B cell (primary cell): ENCODE results near the gene CELF2. TPM values are rescaled to one million over a fixed set of nuclear protein-coding genes. Genes with fewer than 3 reads are reported as not detected.

ENCODE experiments used
- ATAC-seq: fragments of 200-7000 bp; cut with Tn5 transposase; one replicate; pipeline ENCODE4 v1.10.0; 2021; ENCODE audit warnings: low read depth, mild to moderate bottlenecking, moderate number of reproducible peaks, moderate library complexity
- CTCF ChIA-PET: fragments of 350-600 bp; sonication (Branson Sonifier 250); formaldehyde crosslinking; loops from one replicate; lab custom pipeline; 2021; ENCODE audit warnings: antibody characterized with exemption, inconsistent platforms; lab: Charles Lee
- POLR2A ChIA-PET: fragments of 350-600 bp; sonication (Branson Sonifier 250); formaldehyde crosslinking; loops from one replicate; lab custom pipeline; 2021; ENCODE audit warnings: antibody characterized with exemption; lab: Charles Lee
- DNase-seq: peaks from one replicate; pipeline ENCODE4 v3.0.0; 2013
- H2AFZ ChIP-seq: 2 replicates; pipeline ENCODE4 v1.6.1; 2012; ENCODE audit warnings: mild to moderate bottlenecking, low read depth, low read length; ENCODE audit not compliant: insufficient read depth, poor library complexity, severe bottlenecking
- H3K27ac ChIP-seq, 2 donors: 1 replicate in 1 of 2; 2 replicates in 1 of 2; pipeline ENCODE4 v1.5.1; 2012 to 2013; ENCODE audit warnings: low read length in 2 of 2, mild to moderate bottlenecking in 2 of 2, moderate library complexity in 1 of 2
- H3K27me3 ChIP-seq, 4 experiments: fragments of 200-600 bp in 1 of 4; sonication (generic) in 1 of 4; replicated peaks in 1 of 4; 1 replicate in 2 of 4; 2 replicates in 2 of 4; pipeline versions ENCODE4 v1.6.1 to v1.7.0; 2013 to 2016; ENCODE audit warnings: low read length in 3 of 4, mild to moderate bottlenecking in 2 of 4, mixed read lengths in 1 of 4, moderate library complexity in 1 of 4; ENCODE audit not compliant: insufficient read depth in 4 of 4, control insufficient read depth in 3 of 4; ENCODE audit errors: control extremely low read depth in 1 of 4
- H3K36me3 ChIP-seq, 2 experiments: replicated peaks in 1 of 2; 1 replicate in 1 of 2; 2 replicates in 1 of 2; pipeline versions ENCODE4 v1.6.1 to v1.7.1; 2013; ENCODE audit warnings: low read length in 1 of 2; ENCODE audit not compliant: insufficient read depth in 2 of 2, control insufficient read depth in 1 of 2; ENCODE audit errors: control extremely low read depth in 1 of 2, extremely low read depth in 1 of 2
- H3K4me1 ChIP-seq, 2 donors: fragments of 200-600 bp in 1 of 2; sonication (generic) in 1 of 2; 1 replicate in 1 of 2; 2 replicates in 1 of 2; pipeline versions ENCODE4 v1.5.1 to v1.6.1; 2013 to 2017; ENCODE audit warnings: low read length in 2 of 2; ENCODE audit not compliant: control insufficient read depth in 2 of 2, insufficient read depth in 2 of 2
- H3K4me2 ChIP-seq: replicated peaks from 2 replicates; pipeline ENCODE3; 2012; ENCODE audit warnings: mild to moderate bottlenecking, low read depth, low read length; ENCODE audit not compliant: poor library complexity, severe bottlenecking
- H3K4me3 ChIP-seq, 5 experiments: fragments of 200-600 bp in 1 of 5; sonication (generic) in 1 of 5; 1 replicate in 3 of 5; 2 replicates in 2 of 5; pipeline versions ENCODE4 v1.5.1 to v1.7.0; 2011 to 2016; ENCODE audit warnings: low read length in 4 of 5, mild to moderate bottlenecking in 4 of 5, low read depth in 2 of 5, control low read depth in 1 of 5, moderate library complexity in 1 of 5; ENCODE audit not compliant: insufficient read depth in 1 of 5; ENCODE audit errors: control extremely low read depth in 1 of 5, extremely low read depth in 1 of 5
- H3K79me2 ChIP-seq: fragments of 200-600 bp; sonication (generic); one replicate; pipeline ENCODE4 v1.6.0; 2016; ENCODE audit warnings: low read length; ENCODE audit not compliant: control insufficient read depth, insufficient read depth
- H3K9ac ChIP-seq: fragments of 200-600 bp; sonication (generic); 2 replicates; pipeline ENCODE4 v1.6.1; 2017; ENCODE audit warnings: mild to moderate bottlenecking, low read length, moderate library complexity
- H3K9me3 ChIP-seq, 3 donors: one replicate each; pipeline versions ENCODE4 v1.6.1 to v1.7.1; 2013; ENCODE audit warnings: low read length in 2 of 3; ENCODE audit not compliant: control insufficient read depth in 2 of 3, insufficient read depth in 1 of 3; ENCODE audit errors: control extremely low read depth in 1 of 3
- H4K20me1 ChIP-seq: 2 replicates; pipeline ENCODE4 v1.6.0; 2012; ENCODE audit warnings: mild to moderate bottlenecking, low read length; ENCODE audit not compliant: insufficient read depth, control insufficient read depth, poor library complexity, severe bottlenecking
- H3K27ac Mint-ChIP-seq: one replicate; pipeline ENCODE4 v1.8.0; 2021; ENCODE audit warnings: mixed read lengths
- H3K27me3 Mint-ChIP-seq: one replicate; pipeline ENCODE4 v1.8.0; 2021; ENCODE audit warnings: mixed read lengths
- H3K4me1 Mint-ChIP-seq: one replicate; pipeline ENCODE4 v1.8.0; 2021; ENCODE audit warnings: mixed read lengths
- H3K4me3 Mint-ChIP-seq: one replicate; pipeline ENCODE4 v1.8.0; 2021; ENCODE audit warnings: mixed read lengths
- H3K9me3 Mint-ChIP-seq: one replicate; pipeline ENCODE4 v1.8.0; 2022; ENCODE audit warnings: mixed read lengths; ENCODE audit not compliant: insufficient read depth
- EZH2 ChIP-seq: IDR thresholded peaks from 2 replicates; pipeline ENCODE4 v1.6.1; 2012; ENCODE audit warnings: borderline replicate concordance, low read depth, mild to moderate bottlenecking, moderate library complexity, low read length; ENCODE audit not compliant: insufficient read depth, poor library complexity, severe bottlenecking
- WGBS: methylation state at CpG from one replicate; pipeline ENCODE4 v1.1.5; 2013; ENCODE audit warnings: missing lambda C conversion rate; ENCODE audit not compliant: insufficient coverage; 5-methylcytosine and 5-hydroxymethylcytosine counted together
- intact Hi-C: fragments of 100-400 bp; cut with micrococcal nuclease; formaldehyde crosslinking; loops from one replicate; pipeline ENCODE4 v1.10.0; 2022
- polyA plus RNA-seq: library from polyadenylated mRNA; depleted of rRNA; stranded (reverse); fragments of >200 nt; gene quantifications from 2 replicates; pipeline ENCODE4 v1.2.3, GENCODE V29; 2012
- total RNA-seq, 2 donors: library from RNA; stranded (reverse); fragments of 120-200 nt in 1 of 2; gene quantifications; 1 replicate in 1 of 2; 2 replicates in 1 of 2; pipeline versions ENCODE4 v1.2.3 to v1.2.4, GENCODE V29; 2013 to 2022
- TF ChIP-seq, protein P1 (sequence below): fragments of 200-600 bp; IDR thresholded peaks from one replicate; pipeline ENCODE4 v1.8.0; 2022; ENCODE audit warnings: antibody characterized with exemption, mild to moderate bottlenecking

CELF2 gene
- total and polyA plus RNA-seq, 2 donors (not counting 1 experiment from before 2014, with no cell fraction given): 59.5 to 112 TPM

DNA sequence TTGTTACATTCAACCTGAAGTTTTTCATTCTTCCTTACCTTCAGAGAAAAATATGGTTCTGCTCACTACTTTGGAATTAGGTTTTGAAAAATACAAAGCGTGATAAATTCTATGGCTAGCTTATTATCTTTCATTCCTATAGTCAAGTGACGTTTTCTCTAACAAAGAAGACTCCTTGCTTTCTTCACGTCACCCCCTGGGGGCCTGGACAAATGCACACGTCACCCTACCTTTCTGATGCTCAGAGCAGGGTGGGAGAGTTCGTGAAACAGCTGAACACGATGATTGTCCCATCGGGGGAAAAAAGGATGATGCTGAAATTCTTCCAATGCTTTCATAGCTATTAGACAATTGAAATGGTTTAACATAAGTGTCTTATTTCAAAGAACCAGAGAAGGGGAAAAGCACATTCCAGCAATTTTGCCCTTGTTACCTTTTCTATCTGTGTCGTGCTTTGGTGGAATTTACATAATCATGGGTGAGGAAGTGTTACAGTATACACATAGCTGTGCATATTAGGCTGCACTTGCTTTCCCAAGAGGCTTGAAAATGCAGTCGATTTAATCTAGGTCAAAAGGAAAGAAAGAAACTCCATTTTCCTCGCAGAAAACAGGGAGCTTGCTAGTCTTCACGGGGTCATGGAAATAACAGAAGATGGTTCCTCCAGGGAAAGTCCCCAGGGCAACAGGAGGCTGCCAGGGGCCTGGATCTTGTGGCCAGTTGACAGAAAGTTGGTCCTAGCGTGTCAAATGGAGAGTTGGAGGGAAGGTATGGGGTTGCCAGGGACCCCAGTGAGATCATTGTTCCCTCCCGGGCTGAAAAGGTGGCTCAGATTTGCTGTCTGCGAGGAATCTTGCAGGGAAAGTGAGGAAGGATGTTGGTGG, 189.2 kb downstream of the CELF2 start:
- Histone ChIP-seq H3K4me2 (no peak overlapping the region), H3K9me3 (no peaks in the 10 kb centered on the region), H3K79me2 (peaks cover 100% of the 10 kb centered on the region), H2AFZ (no peak overlapping the region), H4K20me1 (peaks cover 99% of the 10 kb centered on the region), H3K9ac (no peak overlapping the region), H3K4me1 (peaks cover 51 to 53% of the 10 kb centered on the region in 2 donors), H3K36me3 (peaks cover 5 to 79% of the 10 kb centered on the region in 2 experiments), H3K27ac (peak overlapping the region in 1 of 2 donors; percentile 80), H3K27me3 (no peaks in the 10 kb centered on the region), H3K4me3 (no peak overlapping the region)
- ATAC-seq (no peak), DNase-seq (no peak)
- WGBS: 98% methylated on average over 4 of the region's 14 CpGs
- no peaks in the 10 kb centered on the region for H3K9me3 Mint-ChIP-seq
- no peak overlapping the region for H3K4me3 Mint-ChIP-seq
- ChIA-PET POLR2A (no interaction called here), CTCF (interaction anchor here (1.1 to 1.2 kb wide), 2 partner anchors 43 to 93 kb away, joined by 5 read pairs; no protein-coding TSS in a partner anchor)
- no peaks in the 10 kb centered on the region for H3K27me3 Mint-ChIP-seq
- intact Hi-C loops: no loop called here
- H3K4me1 Mint-ChIP-seq: peaks cover 72% of the 10 kb centered on the region
- TF ChIP-seq EZH2: no peak
- TF ChIP-seq, protein P1, sequence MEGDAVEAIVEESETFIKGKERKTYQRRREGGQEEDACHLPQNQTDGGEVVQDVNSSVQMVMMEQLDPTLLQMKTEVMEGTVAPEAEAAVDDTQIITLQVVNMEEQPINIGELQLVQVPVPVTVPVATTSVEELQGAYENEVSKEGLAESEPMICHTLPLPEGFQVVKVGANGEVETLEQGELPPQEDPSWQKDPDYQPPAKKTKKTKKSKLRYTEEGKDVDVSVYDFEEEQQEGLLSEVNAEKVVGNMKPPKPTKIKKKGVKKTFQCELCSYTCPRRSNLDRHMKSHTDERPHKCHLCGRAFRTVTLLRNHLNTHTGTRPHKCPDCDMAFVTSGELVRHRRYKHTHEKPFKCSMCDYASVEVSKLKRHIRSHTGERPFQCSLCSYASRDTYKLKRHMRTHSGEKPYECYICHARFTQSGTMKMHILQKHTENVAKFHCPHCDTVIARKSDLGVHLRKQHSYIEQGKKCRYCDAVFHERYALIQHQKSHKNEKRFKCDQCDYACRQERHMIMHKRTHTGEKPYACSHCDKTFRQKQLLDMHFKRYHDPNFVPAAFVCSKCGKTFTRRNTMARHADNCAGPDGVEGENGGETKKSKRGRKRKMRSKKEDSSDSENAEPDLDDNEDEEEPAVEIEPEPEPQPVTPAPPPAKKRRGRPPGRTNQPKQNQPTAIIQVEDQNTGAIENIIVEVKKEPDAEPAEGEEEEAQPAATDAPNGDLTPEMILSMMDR: no peak
- H3K27ac Mint-ChIP-seq: peak overlapping the region; percentile 55

DNA sequence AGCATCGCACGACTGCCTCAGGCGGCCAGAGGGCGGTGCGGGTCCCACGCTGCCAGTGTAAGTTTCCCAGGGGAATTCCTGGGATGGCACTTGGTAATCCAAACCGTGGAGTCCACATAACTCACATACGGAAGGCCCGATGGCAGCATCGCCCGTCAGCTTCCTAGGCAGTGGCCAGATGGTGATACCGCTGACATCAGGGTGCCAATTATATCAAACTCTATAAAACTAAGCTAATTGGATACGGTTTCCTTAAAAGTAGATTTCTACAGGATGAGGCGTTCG, 189.8 kb downstream of the CELF2 start:
- H2AFZ ChIP-seq: no peak overlapping the region
- no peaks in the 10 kb centered on the region for H3K27me3 Mint-ChIP-seq
- peaks cover 99% of the 10 kb centered on the region for H4K20me1 ChIP-seq
- no peak for ATAC-seq
- no peaks in the 10 kb centered on the region for H3K9me3 ChIP-seq
- DNase-seq: no peak
- TF ChIP-seq EZH2: no peak
- TF ChIP-seq, protein P1: no peak
- H3K27ac Mint-ChIP-seq: peak overlapping the region; percentile 51
- no peaks in the 10 kb centered on the region for H3K27me3 ChIP-seq
- H3K79me2 ChIP-seq: peaks cover 100% of the 10 kb centered on the region
- CTCF ChIA-PET: interaction anchor here (1.1 to 1.2 kb wide), 2 partner anchors 43 to 94 kb away, joined by 5 read pairs; no protein-coding TSS in a partner anchor
- peaks cover 5 to 79% of the 10 kb centered on the region in 2 experiments for H3K36me3 ChIP-seq
- H3K9me3 Mint-ChIP-seq: no peaks in the 10 kb centered on the region
- no peak overlapping the region for H3K9ac ChIP-seq
- H3K4me3 Mint-ChIP-seq: no peak overlapping the region
- H3K27ac ChIP-seq: peak overlapping the region in 1 of 2 donors; percentile 80
- 88% methylated on average over 9 of the region's 15 CpGs for WGBS
- no peak overlapping the region for H3K4me3 ChIP-seq
- POLR2A ChIA-PET: no interaction called here
- intact Hi-C loops: no loop called here
- peaks cover 72% of the 10 kb centered on the region for H3K4me1 Mint-ChIP-seq
- H3K4me2 ChIP-seq: no peak overlapping the region
- H3K4me1 ChIP-seq: peaks cover 57 to 59% of the 10 kb centered on the region in 2 donors
